HepG2 (cell line): Measurements from ENCODE around the gene FAM216A. TPM values are rescaled to one million over a fixed set of nuclear protein-coding genes. Genes with fewer than 3 reads are reported as not detected.
A peak's percentile ranks its signal among the peaks of the same experiment; 100 is the strongest.

Source experiments
- ATF7 ChIP-seq, 2 experiments: fragments of 450-650 bp in 1 of 2; sonication (generic) in 1 of 2; formaldehyde crosslinking in 1 of 2; IDR thresholded peaks; 2 replicates each; pipeline versions ENCODE4 v1.4.0 to v1.6.1; 2016 to 2020; ENCODE audit warnings: antibody characterized with exemption in 1 of 2, mild to moderate bottlenecking in 1 of 2, missing genetic modification reagents in 1 of 2
- BRD4 ChIP-seq: sonication (generic); formaldehyde crosslinking; IDR thresholded peaks from 2 replicates; pipeline ENCODE4 v1.4.0; 2020; ENCODE audit warnings: missing genetic modification reagents
- HIVEP1 ChIP-seq: sonication (generic); formaldehyde crosslinking; IDR thresholded peaks from 2 replicates; pipeline ENCODE4 v1.4.0; 2020; ENCODE audit warnings: mild to moderate bottlenecking, missing genetic modification reagents
- IRF9 ChIP-seq: sonication (generic); formaldehyde crosslinking; IDR thresholded peaks from 2 replicates; pipeline ENCODE4 v1.8.0; 2022; ENCODE audit warnings: missing genetic modification reagents, mild to moderate bottlenecking, borderline replicate concordance
- KDM5B ChIP-seq: sonication (generic); formaldehyde crosslinking; IDR thresholded peaks from 2 replicates; pipeline ENCODE4 v1.4.0; 2020; ENCODE audit warnings: missing genetic modification reagents, mild to moderate bottlenecking, borderline replicate concordance
- NFKB2 ChIP-seq: sonication (generic); formaldehyde crosslinking; IDR thresholded peaks from 2 replicates; pipeline ENCODE4 v1.4.0; 2020; ENCODE audit warnings: missing genetic modification reagents, borderline replicate concordance
- POGK ChIP-seq: sonication (generic); formaldehyde crosslinking; conservative IDR thresholded peaks from 2 replicates; pipeline ENCODE4 v1.8.0; 2022; ENCODE audit warnings: mild to moderate bottlenecking, moderate library complexity, missing genetic modification reagents
- SMAD1 ChIP-seq: sonication (generic); formaldehyde crosslinking; IDR thresholded peaks from 2 replicates; pipeline ENCODE4 v1.4.0; 2020; ENCODE audit warnings: missing genetic modification reagents, low read depth, mild to moderate bottlenecking, borderline replicate concordance
- TAF15 ChIP-seq: fragments of 200-400 bp; formaldehyde crosslinking; IDR thresholded peaks from one replicate; pipeline ENCODE4 v1.6.1; 2018; ENCODE audit warnings: mild to moderate bottlenecking, low read depth, low read length; ENCODE audit not compliant: poor library complexity, severe bottlenecking
- WIZ ChIP-seq: sonication (generic); formaldehyde crosslinking; IDR thresholded peaks from 2 replicates; pipeline ENCODE4 v1.5.1; 2020; ENCODE audit warnings: mild to moderate bottlenecking, missing genetic modification reagents
- ZBTB42 ChIP-seq: sonication (generic); formaldehyde crosslinking; IDR thresholded peaks from 2 replicates; pipeline ENCODE4 v1.5.0; 2020; ENCODE audit warnings: mild to moderate bottlenecking, missing genetic modification reagents
- ZBTB44 ChIP-seq: sonication (generic); formaldehyde crosslinking; IDR thresholded peaks from 2 replicates; pipeline ENCODE4 v1.4.0; 2020; ENCODE audit warnings: missing genetic modification reagents
- ZC3H4 ChIP-seq: sonication (generic); formaldehyde crosslinking; IDR thresholded peaks from 2 replicates; pipeline ENCODE4 v1.4.0; 2020; ENCODE audit warnings: missing genetic modification reagents, borderline replicate concordance
- ZNF10 ChIP-seq: sonication (generic); formaldehyde crosslinking; IDR thresholded peaks from 2 replicates; pipeline ENCODE4 v1.4.0; 2020; ENCODE audit warnings: mild to moderate bottlenecking, low read depth, missing genetic modification reagents, borderline replicate concordance
- ZNF337 ChIP-seq: sonication (generic); formaldehyde crosslinking; IDR thresholded peaks from 2 replicates; pipeline ENCODE4 v1.5.1; 2020; ENCODE audit warnings: missing genetic modification reagents, low read depth, mild to moderate bottlenecking, borderline replicate concordance
- ZNF33A ChIP-seq: sonication (generic); formaldehyde crosslinking; IDR thresholded peaks from 2 replicates; pipeline ENCODE4 v1.5.1; 2020; ENCODE audit warnings: missing genetic modification reagents, mild to moderate bottlenecking, moderate library complexity, borderline replicate concordance
- ZNF580 ChIP-seq: IDR thresholded peaks from 2 replicates; pipeline ENCODE4 v1.6.1; 2016; ENCODE audit warnings: low read depth, borderline replicate concordance
- ZNF850 ChIP-seq: sonication (generic); formaldehyde crosslinking; conservative IDR thresholded peaks from 2 replicates; pipeline ENCODE4 v1.9.0; 2021; ENCODE audit warnings: mild to moderate bottlenecking, missing genetic modification reagents
- polyA plus RNA-seq, 8 experiments: library from polyadenylated mRNA; depleted of rRNA in 3 of 8; stranded (reverse) in 7 of 8; unstranded in 1 of 8; fragments of >200 nt; fragmentation: Illumina TruSeq in 4 of 8; extraction: Trizol in 4 of 8; gene quantifications; 2 replicates each; pipeline versions ENCODE4 v1.2.1 to v1.2.3, GENCODE V29; 2011 to 2016; ENCODE audit warnings: low read depth in 4 of 8, missing spikeins in 1 of 8, mixed read lengths in 1 of 8; ENCODE audit not compliant: insufficient read depth in 1 of 8
- total RNA-seq, 5 experiments: library from RNA; depleted of rRNA; stranded (reverse); fragments of >200 nt; fragmentation: Illumina TruSeq; extraction: Trizol; gene quantifications; 2 replicates each; pipeline ENCODE4 v1.2.3, GENCODE V29; 2016; ENCODE audit warnings: low read depth in 1 of 5

FAM216A gene
- total and polyA plus RNA-seq, 2 of the 13 experiments (the other 11 are each of a cell fraction or from before 2014, with no cell fraction given) = 20.3 to 31.2 TPM

GRCh38 chr12:110468214-110469048 is at the start of gene FAM216A, which contains the start of gene GPN3 (continued):
- TF ChIP-seq TAF15 (no peak), POGK (peak; percentile 72), SMAD1 (CRISPR knock-in tag) (no peak), HIVEP1 (peak; percentile 27; the same call in 1 of the 2 replicates), ZNF10 (CRISPR knock-in tag) (no peak), ATF7 (IDR thresholded peaks at IDR 0.05) (no peak), ATF7 (CRISPR knock-in tag; IDR thresholded peaks at IDR 0.05) (no peak; the same call in none of the 2 replicates), ZNF850 (peak; percentile 82; the same call in 1 of the 2 replicates), ZC3H4 (CRISPR knock-in tag) (no peak), ZNF580 (no peak; the same call in 1 of the 2 replicates), ZNF33A (CRISPR knock-in tag) (peak; percentile 66; the same call in 1 of the 2 replicates), KDM5B (CRISPR knock-in tag) (peak; percentile 34; the same call in 1 of the 2 replicates), WIZ (CRISPR knock-in tag) (no peak), ZNF337 (CRISPR knock-in tag) (peak; percentile 37; the same call in 1 of the 2 replicates), NFKB2 (CRISPR knock-in tag) (peak; percentile 28; the same call in 1 of the 2 replicates), IRF9 (CRISPR knock-in tag) (peak; percentile 71; the same call in 1 of the 2 replicates), BRD4 (CRISPR knock-in tag) (no peak; the same call in 1 of the 2 replicates), ZBTB44 (CRISPR knock-in tag) (0 out of 2 replicates have a peak, but pooled peaks have one; percentile 6), ZBTB42 (CRISPR knock-in tag) (no peak)
